Measurements from ENCODE around the gene HOXD3. TPM values are rescaled to one million over a fixed set of nuclear protein-coding genes. Genes with fewer than 3 reads are reported as not detected.
A peak's percentile ranks its signal among the peaks of the same experiment; 100 is the strongest.

The HOXD3 gene
- total and polyA plus RNA-seq, 9 of the 15 experiments (the other 6 are each of a cell fraction or from before 2014, with no cell fraction given), result not detected

DNA sequence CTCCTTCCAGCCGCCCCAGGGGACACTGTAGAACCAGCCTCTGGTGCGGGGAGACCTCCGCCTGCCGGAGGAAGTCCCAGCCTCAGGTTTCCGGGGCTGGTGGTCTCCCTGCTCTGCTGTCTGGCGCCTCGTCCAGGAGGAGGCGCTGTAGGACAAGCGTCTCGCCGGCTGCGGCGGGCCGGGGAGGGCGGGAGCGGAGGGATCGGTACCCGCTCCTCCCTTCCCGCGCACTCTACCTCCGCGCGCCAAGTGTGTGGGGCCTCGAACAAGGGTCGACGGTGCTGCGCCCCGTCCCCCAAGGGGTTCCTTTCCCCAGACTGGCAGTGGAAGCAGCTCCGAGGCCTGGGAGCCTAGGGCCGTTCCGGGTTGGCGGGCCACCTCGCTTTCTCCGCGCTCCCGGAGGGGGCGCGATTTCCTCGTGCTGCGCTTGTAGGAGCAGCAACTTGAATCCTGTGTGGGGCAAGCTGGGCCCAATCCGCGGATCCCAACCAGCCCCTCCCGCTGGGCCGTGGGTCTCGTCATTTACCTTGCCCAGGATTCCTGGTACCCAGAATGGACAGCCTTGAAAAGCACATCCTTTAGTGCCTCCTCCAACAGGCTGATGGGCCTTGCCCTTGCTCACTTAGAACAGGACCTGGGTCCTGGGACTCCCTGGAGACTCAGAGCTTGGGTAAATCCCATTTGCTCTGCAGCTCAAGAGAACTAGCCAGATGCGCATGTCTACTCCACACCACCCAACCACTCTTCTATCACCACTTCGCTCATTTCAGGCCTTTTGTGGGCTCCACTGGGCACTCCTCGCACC, 16.4 kb upstream of the HOXD3 start (continued):
- TF ChIP-seq MYC (IDR thresholded peaks at IDR 0.05; ENCODE audit: low read depth, low read length) (0 out of 2 replicates have a peak, but pooled peaks have one; percentile 30), MYC (CRISPR knock-in tag; IDR thresholded peaks at IDR 0.05; ENCODE audit: borderline replicate concordance, low read depth) (no peak), RBFOX2 (IDR thresholded peaks at IDR 0.05; ENCODE audit: low read depth, low read length) (0 out of 2 replicates have a peak, but pooled peaks have one; percentile 24), GABPB1 (CRISPR knock-in tag; IDR thresholded peaks at IDR 0.05) (0 out of 2 replicates have a peak, but pooled peaks have one; percentile 39), ATF7 (IDR thresholded peaks at IDR 0.05) (peak; percentile 62; the same call in 1 of the 2 replicates), GABPA (tag; conservative IDR thresholded peaks at IDR 0.05; ENCODE audit: low read depth) (peak; percentile 45; the same call in 1 of the 2 replicates), ZSCAN29 (IDR thresholded peaks at IDR 0.05) (0 out of 2 replicates have a peak, but pooled peaks have one; percentile 42), YY1 (IDR thresholded peaks at IDR 0.05; ENCODE audit: borderline replicate concordance in 1 of 3, control insufficient read depth in 1 of 3, extremely low read depth in 1 of 3, insufficient read depth in 3 of 3, insufficient read length in 1 of 3, insufficient replicate concordance in 2 of 3, low read depth in 1 of 3, low read length in 2 of 3) (peak in 1 of 3 experiments; percentile 26), KLF16 (IDR thresholded peaks at IDR 0.05) (0 out of 2 replicates have a peak, but pooled peaks have one; percentile 32), CEBPG (CRISPR knock-in tag; IDR thresholded peaks at IDR 0.05) (0 out of 2 replicates have a peak, but pooled peaks have one; percentile 34), CEBPG (tag; conservative IDR thresholded peaks at IDR 0.05 in 1 of 2, IDR thresholded peaks at IDR 0.05 in 1 of 2) (no peak), ZNF24 (IDR thresholded peaks at IDR 0.05) (0 out of 2 replicates have a peak, but pooled peaks have one; percentile 18), L3MBTL2 (IDR thresholded peaks at IDR 0.05) (peak; percentile 89), NFIC (IDR thresholded peaks at IDR 0.05) (peak; percentile 69)
- TF ChIP-seq, protein P1, sequence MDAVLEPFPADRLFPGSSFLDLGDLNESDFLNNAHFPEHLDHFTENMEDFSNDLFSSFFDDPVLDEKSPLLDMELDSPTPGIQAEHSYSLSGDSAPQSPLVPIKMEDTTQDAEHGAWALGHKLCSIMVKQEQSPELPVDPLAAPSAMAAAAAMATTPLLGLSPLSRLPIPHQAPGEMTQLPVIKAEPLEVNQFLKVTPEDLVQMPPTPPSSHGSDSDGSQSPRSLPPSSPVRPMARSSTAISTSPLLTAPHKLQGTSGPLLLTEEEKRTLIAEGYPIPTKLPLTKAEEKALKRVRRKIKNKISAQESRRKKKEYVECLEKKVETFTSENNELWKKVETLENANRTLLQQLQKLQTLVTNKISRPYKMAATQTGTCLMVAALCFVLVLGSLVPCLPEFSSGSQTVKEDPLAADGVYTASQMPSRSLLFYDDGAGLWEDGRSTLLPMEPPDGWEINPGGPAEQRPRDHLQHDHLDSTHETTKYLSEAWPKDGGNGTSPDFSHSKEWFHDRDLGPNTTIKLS (IDR thresholded peaks at IDR 0.05; ENCODE audit: borderline replicate concordance, low read depth), result peak; percentile 60; the same call in 1 of the 2 replicates
- TF ChIP-seq, protein P2, sequence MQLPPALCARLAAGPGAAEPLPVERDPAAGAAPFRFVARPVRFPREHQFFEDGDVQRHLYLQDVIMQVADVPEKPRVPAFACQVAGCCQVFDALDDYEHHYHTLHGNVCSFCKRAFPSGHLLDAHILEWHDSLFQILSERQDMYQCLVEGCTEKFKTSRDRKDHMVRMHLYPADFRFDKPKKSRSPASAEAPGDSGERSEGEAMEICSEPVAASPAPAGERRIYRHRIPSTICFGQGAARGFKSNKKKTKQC (CRISPR knock-in tag; IDR thresholded peaks at IDR 0.05), result peak; percentile 92
- TF ChIP-seq, protein P3, sequence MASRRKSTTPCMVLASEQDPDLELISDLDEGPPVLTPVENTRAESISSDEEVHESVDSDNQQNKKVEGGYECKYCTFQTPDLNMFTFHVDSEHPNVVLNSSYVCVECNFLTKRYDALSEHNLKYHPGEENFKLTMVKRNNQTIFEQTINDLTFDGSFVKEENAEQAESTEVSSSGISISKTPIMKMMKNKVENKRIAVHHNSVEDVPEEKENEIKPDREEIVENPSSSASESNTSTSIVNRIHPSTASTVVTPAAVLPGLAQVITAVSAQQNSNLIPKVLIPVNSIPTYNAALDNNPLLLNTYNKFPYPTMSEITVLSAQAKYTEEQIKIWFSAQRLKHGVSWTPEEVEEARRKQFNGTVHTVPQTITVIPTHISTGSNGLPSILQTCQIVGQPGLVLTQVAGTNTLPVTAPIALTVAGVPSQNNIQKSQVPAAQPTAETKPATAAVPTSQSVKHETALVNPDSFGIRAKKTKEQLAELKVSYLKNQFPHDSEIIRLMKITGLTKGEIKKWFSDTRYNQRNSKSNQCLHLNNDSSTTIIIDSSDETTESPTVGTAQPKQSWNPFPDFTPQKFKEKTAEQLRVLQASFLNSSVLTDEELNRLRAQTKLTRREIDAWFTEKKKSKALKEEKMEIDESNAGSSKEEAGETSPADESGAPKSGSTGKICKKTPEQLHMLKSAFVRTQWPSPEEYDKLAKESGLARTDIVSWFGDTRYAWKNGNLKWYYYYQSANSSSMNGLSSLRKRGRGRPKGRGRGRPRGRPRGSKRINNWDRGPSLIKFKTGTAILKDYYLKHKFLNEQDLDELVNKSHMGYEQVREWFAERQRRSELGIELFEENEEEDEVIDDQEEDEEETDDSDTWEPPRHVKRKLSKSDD (conservative IDR thresholded peaks at IDR 0.05; ENCODE audit: low read length), result 0 out of 2 replicates have a peak, but pooled peaks have one; percentile 22
- TF ChIP-seq, protein P4, sequence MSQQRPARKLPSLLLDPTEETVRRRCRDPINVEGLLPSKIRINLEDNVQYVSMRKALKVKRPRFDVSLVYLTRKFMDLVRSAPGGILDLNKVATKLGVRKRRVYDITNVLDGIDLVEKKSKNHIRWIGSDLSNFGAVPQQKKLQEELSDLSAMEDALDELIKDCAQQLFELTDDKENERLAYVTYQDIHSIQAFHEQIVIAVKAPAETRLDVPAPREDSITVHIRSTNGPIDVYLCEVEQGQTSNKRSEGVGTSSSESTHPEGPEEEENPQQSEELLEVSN (IDR thresholded peaks at IDR 0.05; ENCODE audit: borderline replicate concordance in 1 of 2, extremely low read depth in 1 of 2, insufficient read depth in 1 of 2, insufficient read length in 1 of 2, low read depth in 1 of 2, low read length in 1 of 2, poor library complexity in 1 of 2, severe bottlenecking in 1 of 2), result peak; percentile 89

Measured in K562 (cell line).